ENCODE measurements around the gene MAP7D2.

Gene MAP7D2

DNA sequence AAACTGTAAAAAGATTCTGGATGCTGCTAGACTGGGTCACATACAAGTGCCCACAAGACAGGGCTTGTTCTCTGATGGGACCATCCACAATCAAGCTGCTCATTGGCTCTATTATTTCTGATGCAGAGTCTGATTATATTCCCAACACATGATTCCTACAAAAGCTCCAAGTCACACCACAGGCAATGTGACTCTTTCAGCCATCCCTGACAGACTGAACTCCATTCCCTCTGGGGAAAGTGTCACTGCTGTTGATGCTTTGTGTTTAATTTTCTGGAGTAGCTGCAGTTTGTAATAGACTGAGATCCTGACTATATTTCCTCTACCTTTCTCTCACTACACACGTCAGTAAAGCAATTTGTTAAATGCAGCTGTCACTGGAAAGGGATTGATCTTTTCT, 70.5 kb downstream of the MAP7D2 start:
- DNase-seq (ENCODE audit: low read depth in 2 of 2, low spot score in 1 of 2): no peak

DNA sequence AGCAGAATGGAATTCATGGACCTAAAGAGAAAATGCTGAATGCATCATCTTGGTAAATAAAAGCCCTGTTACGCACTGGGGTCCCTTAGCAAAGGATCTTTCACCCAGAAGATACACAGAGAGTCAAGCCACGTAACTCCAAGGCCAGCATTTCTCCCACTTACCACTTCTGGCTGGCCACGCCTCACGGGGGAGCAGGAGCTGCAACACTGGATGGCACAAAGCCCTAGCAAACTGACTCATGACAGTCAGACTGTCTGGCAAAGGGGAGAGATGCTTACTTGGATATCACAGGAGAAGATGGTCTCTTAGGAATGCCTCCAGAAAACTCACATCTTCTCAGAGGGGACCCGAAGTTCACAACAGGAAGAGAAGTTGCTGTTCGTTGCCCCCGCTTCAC, 74.5 kb downstream of the MAP7D2 start:
- no peak for DNase-seq (ENCODE audit: low read depth in 2 of 2, low spot score in 1 of 2)

DNA sequence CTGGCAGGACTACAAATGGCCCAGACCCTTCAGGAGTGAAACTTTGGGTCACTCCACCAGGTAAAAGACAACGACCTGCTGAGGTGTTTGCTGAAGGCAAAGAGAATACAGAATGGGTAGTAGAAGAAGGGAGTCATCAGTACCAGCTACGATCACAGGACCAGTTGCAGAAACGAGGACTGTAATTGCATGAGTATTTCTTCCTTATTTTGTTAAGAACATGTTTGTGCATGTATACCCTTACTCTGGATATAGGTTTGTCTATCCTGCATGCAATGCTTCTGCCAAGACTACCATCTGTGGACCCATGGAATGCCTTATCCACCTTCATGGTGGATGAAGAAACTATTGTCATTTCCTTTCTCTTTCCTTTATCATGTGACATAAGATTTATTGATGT, 77.7 kb downstream of the MAP7D2 start:
- no peak for DNase-seq (ENCODE audit: low read depth in 2 of 2, low spot score in 1 of 2)

DNA sequence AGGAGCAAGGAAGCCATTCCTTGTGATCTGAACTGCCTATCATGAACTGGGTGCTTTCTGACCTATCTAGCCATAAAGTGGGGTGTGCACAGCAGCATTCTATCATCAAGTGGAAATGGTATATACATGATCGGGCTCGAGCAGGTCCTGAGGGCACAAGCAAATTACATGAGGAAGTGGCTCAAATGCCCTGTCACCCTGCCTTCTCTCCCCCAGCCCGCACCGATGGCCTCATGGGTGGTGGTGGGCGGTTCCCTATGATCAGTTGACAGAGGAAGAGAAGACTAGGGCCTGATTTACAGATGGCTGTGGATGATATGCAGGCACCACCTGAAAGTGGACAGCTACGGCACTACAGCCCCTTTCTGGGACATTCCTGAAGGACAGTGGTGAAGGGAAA, 79.5 kb downstream of the MAP7D2 start:
- DNase-seq (ENCODE audit: low read depth in 2 of 2, low spot score in 1 of 2): no peak

DNA sequence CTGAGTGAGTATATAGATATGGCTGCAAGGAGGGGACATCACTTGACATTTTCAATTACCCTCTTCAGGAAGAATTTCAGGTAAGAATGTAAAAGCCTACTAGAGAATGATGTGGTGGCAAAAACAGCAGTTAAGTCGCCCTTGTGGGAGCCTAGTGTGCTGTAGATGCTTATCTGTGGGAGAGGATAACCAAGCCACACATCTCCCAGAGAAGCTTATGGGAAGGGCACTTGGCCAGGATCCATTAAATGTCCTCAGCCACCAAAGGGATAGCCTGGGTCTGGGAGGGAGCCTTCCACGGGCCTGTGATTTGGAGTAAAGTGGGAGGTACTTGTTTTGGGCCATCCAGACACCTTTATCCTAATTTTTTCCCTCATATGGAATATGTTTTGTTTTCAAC, 84.5 kb downstream of the MAP7D2 start:
- DNase-seq (ENCODE audit: low read depth in 2 of 2, low spot score in 1 of 2): no peak

DNA sequence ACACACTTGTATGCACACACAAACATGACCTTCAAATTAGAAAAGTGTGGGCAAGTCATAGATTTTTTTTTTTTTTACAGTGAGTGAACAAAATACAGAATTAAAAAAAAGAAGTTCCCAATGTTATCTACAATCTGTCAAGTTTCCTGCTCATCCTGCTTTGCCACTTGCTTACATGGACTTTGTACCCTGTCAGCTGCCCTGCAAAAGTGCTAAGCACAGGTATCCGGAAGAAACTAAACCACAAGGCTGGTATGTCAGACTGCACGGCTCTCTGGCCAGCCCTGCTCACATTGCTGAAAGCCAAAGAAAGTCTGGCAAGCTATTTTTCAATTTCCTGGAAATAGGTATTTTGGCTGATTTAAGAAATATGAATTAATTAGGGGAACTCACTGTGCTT, 87.0 kb downstream of the MAP7D2 start:
- DNase-seq (ENCODE audit: low read depth in 2 of 2, low spot score in 1 of 2): no peak

DNA sequence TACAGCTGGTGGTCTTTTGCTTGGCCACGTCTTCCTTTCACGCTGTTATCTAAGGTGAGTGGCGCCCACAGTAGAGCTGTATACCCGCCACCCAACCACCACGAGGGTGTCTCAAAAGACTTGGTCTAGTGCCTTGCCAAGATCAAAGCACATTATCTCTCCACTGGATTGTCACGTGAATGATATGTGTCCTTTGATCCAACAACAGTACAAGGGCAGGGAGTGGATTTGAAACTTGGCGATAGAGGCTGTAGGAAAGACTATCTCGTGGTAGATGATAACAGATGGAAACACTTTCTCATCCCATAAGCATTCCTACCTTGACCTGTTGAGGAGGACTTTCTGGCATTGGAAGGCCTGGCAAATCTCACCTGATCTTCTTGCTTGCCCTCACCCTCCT, 88.1 kb downstream of the MAP7D2 start:
- no peak for DNase-seq (ENCODE audit: low read depth in 2 of 2, low spot score in 1 of 2)

DNA sequence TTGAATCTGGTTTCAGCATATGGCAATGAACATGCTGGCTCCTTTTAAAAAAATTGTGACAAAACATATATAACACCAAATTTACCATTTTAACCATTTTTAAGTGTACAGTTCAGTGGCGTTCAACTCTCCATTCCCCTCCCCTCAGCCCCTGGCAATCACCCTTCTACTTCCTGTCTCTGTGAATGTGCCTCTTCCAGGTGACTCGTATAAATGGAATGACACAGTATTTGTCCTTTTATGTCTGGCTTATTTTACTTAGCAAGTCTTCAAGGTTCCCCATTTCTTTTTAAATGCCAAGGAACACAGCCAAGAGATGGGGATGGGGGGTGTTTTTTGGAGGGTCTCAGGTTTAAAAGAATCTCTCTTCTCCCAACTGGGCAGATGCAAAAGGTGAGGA, 90.4 kb downstream of the MAP7D2 start:
- no peak for DNase-seq (ENCODE audit: low read depth in 2 of 2, low spot score in 1 of 2)

DNA sequence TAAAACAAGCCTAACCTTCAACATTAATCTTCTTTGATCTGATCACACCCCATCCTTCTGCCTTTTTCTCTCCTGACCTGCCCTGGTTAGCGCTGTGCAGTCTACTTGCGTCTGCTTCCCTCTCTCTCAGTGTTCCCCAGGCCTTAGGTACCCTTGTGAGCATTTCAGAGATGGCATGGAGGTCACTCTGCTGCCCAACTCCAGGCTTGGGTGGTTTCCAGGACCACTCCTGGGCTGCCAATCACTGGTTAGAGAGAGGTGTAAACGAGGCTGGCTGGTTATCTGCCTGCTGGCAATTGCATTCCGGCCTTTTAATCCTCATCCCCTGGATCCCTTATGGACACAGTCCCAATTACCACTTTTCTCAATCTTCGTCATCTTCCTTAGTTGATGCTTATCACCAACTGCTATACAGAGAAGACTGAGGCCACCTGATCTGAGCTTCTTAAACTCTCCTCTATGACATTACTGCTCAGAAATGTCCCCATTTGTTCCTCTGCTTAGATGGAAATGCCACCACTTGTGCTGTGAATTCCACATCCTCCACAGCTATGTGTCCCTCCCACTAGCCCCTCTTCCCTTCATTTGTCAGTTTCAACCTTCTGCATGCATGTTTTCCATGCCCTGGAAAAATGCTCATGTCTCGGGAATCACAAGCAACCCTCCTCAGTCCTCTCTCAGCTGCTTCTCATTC, 96.9 kb downstream of the MAP7D2 start:
- DNase-seq (ENCODE audit: low read depth in 2 of 2, low spot score in 1 of 2): no peak

DNA sequence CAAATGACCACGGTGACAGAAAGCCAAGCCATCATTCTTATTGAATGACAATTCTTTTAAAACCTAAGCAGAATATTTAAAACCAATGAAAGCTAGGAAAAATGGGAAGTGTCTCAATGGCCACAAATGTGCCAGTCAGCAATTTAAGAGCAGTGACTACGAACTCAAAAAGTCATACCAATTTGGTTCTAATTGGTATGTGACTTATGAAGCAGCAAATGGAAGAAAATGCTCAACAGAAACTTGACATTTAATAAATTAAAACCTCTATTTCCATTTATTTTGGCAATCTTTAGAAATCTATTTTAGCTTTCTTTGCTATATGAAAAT, 100.1 kb downstream of the MAP7D2 start:
- DNase-seq (ENCODE audit: low read depth in 2 of 2, low spot score in 1 of 2): no peak

DNA sequence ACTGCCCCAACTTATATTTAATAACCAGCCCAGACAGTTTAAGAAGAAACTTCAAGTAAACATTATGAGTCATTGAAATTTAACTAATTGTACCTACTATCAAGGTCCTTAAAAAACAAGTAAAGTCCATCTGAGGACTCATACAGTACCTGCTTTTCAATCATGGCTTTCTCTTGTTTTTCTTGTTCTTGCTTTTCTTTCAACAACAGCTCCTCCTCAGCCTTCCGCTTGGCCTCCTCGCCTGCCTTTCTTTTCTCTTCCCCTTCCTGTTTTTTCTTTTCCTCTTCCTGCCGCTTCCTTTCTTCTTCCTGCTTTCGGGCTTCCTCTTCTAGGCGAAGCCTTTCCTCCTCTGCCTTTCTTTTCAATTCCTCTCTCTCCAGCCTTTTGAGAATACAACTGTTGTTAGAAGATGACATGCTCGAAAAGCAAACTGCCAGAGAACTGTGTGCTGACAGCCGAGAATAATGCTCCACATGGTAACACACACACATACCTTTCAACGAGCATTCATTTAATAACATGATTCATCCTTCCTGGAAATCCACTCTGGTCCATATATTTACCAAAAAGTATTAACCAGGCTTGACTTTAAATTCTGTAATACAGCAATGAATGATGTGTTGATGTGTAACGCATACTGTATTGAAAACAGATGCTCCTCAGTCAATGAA, 100.6 kb downstream of the MAP7D2 start:
- no peak for DNase-seq (ENCODE audit: low read depth in 2 of 2, low spot score in 1 of 2)

DNA sequence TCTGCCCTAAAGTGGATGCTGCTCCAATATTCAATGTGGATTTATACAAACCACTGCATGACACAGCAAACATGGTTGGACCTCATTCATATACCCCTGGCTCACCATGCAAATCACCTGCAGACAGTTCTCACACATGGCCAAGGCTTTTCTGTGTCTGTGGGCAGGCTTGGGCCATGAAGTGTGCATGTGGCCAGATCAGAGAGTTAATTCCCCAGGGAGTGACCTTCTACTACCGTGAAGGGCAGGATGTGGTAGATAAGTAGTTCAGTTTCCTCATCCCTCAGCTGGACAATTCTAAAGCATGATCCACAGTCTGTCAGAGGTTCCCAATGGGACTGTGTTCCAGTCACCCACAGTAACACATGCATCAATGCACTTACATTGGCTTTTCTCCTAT, 101.3 kb downstream of the MAP7D2 start:
- DNase-seq (ENCODE audit: low read depth in 2 of 2, low spot score in 1 of 2): no peak

DNA sequence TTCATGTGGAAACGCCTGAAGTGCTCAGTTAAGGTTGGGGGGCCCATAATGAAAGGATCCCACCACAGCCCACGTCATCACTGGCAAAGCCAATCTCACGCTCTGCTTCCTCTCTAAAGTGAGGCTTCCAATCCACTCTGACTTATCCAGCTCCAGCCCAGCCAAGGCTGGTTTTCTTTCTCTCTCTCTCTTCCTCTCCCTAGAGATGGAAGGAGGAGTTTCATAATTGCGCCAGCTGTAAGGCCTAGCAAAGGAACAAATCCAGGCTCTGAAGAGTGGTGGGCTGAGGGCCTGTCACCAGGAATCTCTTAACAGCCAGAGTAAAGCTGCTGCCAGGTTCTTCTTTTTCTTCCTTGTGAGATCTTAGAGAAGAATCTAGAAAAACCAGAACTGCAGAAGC, 105.1 kb downstream of the MAP7D2 start:
- DNase-seq (ENCODE audit: low read depth in 2 of 2, low spot score in 1 of 2): no peak

DNA sequence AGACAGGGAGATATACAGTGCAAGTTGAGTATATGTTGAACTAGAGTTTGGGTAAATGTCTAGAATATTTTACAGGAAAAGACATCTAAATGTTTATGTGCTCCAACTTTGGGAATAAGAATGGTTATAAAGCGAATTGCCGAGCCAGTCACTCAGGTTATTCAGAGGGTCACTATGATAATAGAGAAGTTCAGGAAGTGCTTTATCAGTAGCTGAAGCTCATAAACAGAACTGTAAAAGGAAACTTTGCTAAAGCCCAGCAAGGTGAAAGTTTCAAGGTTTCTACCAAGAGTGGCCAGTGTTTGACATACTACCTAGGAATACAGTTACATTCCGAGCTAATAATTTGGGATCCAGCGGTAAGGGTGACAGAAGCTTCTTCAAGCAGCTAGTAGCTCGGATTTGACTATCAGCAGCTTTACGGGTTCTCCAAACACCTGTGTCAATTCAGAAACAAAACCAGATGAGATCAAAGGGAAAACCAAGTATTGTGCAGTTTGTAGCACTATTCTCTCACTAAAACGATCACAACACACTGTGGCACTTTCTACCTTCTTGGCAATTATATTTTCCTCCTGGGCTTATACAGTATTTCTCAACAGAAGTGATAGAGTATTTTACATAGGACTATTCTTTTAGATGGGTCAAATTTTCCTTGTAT, 108.6 kb downstream of the MAP7D2 start:
- DNase-seq (ENCODE audit: low read depth in 2 of 2, low spot score in 1 of 2): no peak

DNA sequence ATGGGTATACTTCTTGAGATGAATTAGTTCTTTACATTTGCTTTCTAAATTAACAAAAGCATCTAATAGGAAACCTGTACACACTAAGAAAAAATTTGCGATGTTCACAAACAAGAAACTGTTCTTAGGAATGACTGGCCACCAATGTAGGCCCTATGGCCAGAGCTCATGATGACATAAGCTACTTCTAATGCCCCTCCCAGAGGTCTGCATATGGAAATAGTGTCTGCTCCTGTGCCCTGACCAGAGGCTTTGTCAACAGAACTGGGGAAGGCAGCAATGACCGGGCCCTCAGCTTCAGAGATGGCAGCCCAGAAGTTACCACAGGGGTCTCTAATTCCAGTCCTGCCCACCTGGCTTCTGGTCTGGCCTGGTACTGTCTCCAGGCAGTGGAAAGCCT, 110.8 kb downstream of the MAP7D2 start:
- DNase-seq (ENCODE audit: low read depth in 2 of 2, low spot score in 1 of 2): no peak

DNA sequence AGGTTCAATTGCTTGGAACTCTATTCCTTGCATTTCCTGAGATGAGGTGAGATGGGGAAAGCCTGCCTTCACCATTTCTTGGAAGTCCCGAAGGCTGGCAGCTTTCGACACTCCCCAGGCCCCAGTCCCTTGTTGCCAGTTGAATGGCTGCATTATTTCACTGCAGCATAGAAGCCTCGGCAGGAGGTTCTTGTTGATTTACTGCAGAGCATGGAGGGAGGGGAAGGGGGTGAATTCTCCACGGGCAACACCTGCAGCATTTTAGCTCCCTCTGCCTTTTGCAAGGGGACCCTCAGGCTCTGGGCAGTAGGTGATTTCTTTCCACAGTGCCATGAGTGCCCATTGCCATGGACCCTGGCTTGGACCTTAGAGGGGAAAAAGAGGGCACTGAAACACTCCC, 115.1 kb downstream of the MAP7D2 start:
- DNase-seq (ENCODE audit: low read depth in 2 of 2, low spot score in 1 of 2): no peak

DNA sequence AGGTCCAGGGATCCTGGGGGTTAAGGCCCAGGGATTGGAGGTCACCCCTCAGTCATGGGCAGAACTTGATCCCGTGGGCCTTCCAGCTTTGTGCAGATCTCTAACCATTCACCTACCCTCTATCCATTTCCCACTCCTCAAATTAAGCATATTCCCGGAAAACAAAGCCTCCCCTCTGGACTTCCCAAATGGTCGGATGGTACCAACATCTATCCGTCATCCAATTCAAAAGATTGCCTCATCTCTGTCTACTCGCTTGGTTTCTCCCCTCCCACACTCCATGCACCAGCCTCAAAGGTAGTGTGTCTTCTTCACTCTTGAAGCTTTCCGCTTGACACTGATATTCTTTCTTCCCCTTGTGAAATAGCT, 125.4 kb downstream of the MAP7D2 start:
- no peak for DNase-seq (ENCODE audit: low read depth in 2 of 2, low spot score in 1 of 2)

DNA sequence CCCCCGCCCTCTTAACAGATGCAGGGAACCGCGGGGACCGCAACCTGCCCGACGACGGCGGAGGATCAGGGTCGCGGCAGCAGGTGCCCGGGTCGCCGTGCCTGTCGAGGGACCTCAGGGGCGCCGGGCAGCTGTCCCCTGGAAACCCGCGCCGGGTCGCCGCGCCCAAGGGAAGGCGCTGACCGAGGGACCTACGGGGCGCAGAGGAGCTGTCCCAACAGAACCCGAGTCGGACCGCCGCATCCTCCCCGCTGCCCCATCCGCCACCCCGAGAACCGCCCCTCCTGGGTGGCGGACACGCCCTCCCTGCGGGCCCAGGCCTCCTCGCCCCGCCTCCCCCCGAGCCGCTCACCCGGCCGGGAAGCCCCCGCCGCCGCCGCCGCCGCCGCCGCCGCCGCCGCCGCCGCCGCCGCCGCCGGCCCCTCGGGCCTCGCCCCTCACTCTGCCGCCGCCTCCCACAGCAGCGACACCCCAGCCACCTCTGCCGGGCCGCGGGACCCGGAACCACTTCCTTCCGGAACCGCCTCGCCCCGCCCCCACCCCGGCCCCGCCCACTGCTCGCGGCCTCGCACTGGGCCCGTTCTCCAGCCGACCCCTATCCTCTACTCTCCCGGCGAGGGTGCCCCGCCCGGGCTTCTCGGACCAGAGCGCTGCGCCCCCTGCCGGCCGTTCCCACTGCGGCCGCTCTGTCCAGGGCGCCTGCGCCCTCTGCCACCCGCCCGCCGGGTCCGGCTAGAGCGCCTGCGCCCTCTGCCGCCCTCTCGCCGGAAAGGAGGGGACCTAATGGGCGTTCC, 126.0 kb downstream of the MAP7D2 start, which contains the start of gene BCLAF3:
Gene BCLAF3, minus strand, starts transcription at position 506 of the 794 bp plus-strand sequence. CDS start 20,797 bp downstream, outside the sequence.
- peak; percentile 66 to 78 for DNase-seq (ENCODE audit: low read depth in 2 of 2, low spot score in 1 of 2)

DNA sequence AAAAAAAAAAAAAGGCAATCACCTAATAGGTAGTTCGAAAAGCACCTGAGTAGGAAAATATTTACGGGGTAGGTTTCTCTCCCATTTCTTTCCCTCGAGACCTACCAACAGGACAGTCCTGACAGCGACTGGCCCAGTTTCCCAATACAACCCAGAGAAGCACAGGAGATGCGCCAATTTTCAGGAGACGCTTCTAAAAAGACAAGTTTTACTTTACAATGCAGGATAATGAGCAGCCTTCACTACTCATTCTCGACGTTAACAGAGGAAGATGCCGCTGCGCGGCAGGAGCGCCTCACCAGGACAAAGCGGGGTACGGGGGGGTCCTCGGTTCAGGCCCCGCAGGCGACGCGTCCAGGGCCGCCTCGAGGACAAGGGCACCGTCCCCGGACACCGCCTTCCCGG, 126.6 kb downstream of the MAP7D2 start:
- no peak for DNase-seq (ENCODE audit: low read depth in 2 of 2, low spot score in 1 of 2)

DNA sequence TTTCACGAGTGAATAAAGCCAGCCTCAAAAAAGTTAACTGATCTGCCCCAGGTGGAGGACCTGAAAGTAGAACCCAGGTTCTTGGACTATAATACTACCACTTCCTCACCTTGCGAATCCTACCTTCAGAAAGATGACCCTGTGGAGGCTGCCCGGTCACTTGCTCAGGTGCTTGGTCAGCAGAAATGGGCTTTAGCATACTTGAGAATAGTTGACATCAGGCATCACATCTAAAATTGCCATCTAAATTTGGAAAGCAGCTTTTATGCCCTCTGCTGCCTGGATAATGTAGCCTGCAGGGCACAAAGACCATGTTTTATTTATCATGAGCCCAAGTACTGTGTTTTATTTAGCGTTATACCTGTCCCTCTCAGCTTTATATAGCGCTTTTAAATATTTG, 128.9 kb downstream of the MAP7D2 start:
- no peak for DNase-seq (ENCODE audit: low read depth in 2 of 2, low spot score in 1 of 2)

DNA sequence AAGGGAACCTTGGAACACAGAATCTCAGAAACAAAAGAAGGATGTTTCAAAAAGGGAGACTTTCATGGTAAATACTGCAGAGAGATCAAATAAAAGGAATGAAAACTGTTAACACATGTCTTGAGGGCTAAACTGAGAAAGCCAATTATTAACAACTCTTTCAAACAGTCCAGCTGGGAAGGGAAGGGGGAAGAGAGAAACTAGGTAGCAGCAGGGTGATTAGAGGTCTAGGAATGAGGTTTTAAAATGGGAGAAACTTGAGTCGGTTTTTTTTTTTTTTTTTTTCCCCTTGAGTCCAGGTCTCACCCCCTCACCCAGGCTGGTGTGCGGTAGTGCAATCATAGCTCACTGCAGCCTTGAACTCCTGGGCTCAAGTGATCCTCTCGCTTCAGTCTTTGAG, 130.2 kb downstream of the MAP7D2 start:
- no peak for DNase-seq (ENCODE audit: low read depth in 2 of 2, low spot score in 1 of 2)

DNA sequence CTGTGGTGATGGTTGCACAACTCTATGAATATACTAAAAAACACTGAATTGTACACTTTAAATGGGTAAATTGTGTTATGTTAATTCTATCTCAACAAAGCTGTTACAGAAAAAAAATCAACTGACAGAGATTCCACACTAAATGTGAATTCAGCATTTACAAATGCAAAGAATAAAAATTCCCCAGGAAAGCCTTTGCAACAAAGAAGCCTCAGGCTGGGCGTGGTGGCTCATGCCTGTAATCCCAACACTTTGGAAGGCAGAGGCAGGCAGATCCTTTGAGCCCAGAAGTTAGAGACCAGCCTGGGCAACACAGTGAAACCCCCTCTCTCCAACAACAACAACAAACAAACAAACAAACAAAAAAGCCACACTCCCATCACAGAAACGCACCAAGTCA, 134.8 kb downstream of the MAP7D2 start:
- no peak for DNase-seq (ENCODE audit: low read depth in 2 of 2, low spot score in 1 of 2)
